SK-N-SH (cell line): ENCODE results near the gene RSRP1. TPM values are rescaled to one million over a fixed set of nuclear protein-coding genes. Genes with fewer than 3 reads are reported as not detected.

Source experiments
- polyA plus RNA-seq, 3 experiments: library from polyadenylated mRNA; depleted of rRNA; stranded (reverse); fragments of >200 nt; gene quantifications; 2 replicates each; pipeline ENCODE4 v1.2.3, GENCODE V29; 2012
- TF ChIP-seq, protein P1 (sequence below): IDR thresholded peaks from 2 replicates; pipeline ENCODE4 v1.4.0; 2012; ENCODE audit warnings: low read depth, borderline replicate concordance

RSRP1 gene
- polyA plus RNA-seq, 1 of the 3 experiments (the other 2 are of a cell fraction): 126 TPM

DNA sequence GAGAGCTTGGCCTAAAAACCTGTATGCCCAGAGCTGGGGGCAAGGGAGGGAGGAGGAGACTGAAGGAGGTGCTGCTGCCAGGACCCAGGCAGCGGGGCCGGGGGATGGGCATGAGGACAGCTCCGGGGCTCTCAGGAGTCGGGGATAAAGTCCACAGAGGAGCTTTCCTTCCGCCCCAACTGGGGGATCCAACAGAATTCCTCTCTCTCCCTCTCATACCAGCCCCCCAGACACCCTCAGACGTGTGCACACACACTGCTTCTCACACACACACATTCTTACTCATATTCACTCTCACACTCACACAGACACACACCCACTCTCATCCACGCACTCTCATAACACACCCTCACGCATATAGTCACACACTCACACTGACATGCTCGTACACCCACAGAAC, 54.0 kb downstream of the RSRP1 start (continued):
- TF ChIP-seq, protein P1, sequence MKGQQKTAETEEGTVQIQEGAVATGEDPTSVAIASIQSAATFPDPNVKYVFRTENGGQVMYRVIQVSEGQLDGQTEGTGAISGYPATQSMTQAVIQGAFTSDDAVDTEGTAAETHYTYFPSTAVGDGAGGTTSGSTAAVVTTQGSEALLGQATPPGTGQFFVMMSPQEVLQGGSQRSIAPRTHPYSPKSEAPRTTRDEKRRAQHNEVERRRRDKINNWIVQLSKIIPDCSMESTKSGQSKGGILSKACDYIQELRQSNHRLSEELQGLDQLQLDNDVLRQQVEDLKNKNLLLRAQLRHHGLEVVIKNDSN: no peak

Other genes starting within 250 kb of the RSRP1 start
- gene SYF2, start 15.0 kb downstream of the RSRP1 start, polyA plus RNA-seq (2012; rRNA removed): 31.1 and 32.3 TPM in 2 replicates
- gene RHD, start 25.1 kb upstream of the RSRP1 start, polyA plus RNA-seq (2012; rRNA removed): not detected in 2 replicates
- 91.4 and 95.5 TPM in 2 replicates for gene TMEM50A, start 90.9 kb upstream of the RSRP1 start, polyA plus RNA-seq (2012; rRNA removed)
- gene RHCE, start 173.4 kb upstream of the RSRP1 start, polyA plus RNA-seq (2012; rRNA removed): 0.54 and 0.57 TPM in 2 replicates
- gene MACO1, start 183.4 kb upstream of the RSRP1 start, polyA plus RNA-seq (2012; rRNA removed): 6.9 and 7.4 TPM in 2 replicates